DOHH2 (cell line): Measurements from ENCODE around the gene FBXL12.

ENCODE experiments used
- H3F3A ChIP-seq: fragments of 200-600 bp; sonication (generic), shearing (Covaris generic); 2 replicates; pipeline ENCODE4 v1.6.0; 2016; ENCODE audit warnings: antibody characterized with exemption, mild to moderate bottlenecking; ENCODE audit not compliant: control insufficient read depth, insufficient read depth
- H3K27ac ChIP-seq: fragments of 200-600 bp; sonication (generic); 2 replicates; pipeline ENCODE4 v1.5.1; 2014; ENCODE audit warnings: low read depth, mild to moderate bottlenecking, low read length, moderate library complexity
- H3K27me3 ChIP-seq: fragments of 200-600 bp; sonication (generic); 2 replicates; pipeline ENCODE4 v1.6.1; 2014; ENCODE audit warnings: mild to moderate bottlenecking, low read length, mixed read lengths; ENCODE audit not compliant: control insufficient read depth
- H3K36me3 ChIP-seq: fragments of 200-600 bp; sonication (generic); 2 replicates; pipeline ENCODE4 v1.6.1; 2014; ENCODE audit warnings: mild to moderate bottlenecking, low read length, moderate library complexity, mixed read lengths; ENCODE audit not compliant: control insufficient read depth
- H3K4me1 ChIP-seq: fragments of 200-600 bp; sonication (generic); 2 replicates; pipeline ENCODE4 v1.6.1; 2014; ENCODE audit warnings: mild to moderate bottlenecking, low read length, mixed read lengths; ENCODE audit not compliant: control insufficient read depth
- H3K4me2 ChIP-seq: fragments of 200-600 bp; sonication (generic); 2 replicates; pipeline ENCODE4 v1.6.0; 2014; ENCODE audit warnings: mild to moderate bottlenecking, low read length, moderate library complexity
- H3K4me3 ChIP-seq: fragments of 200-600 bp; sonication (generic); 2 replicates; pipeline ENCODE4 v1.5.1; 2014; ENCODE audit warnings: mild to moderate bottlenecking, low read length, mixed read lengths
- H3K79me2 ChIP-seq: fragments of 200-600 bp; sonication (generic); 2 replicates; pipeline ENCODE4 v1.6.1; 2014; ENCODE audit warnings: mild to moderate bottlenecking, low read length, mixed read lengths; ENCODE audit not compliant: control insufficient read depth
- H3K9me2 ChIP-seq: fragments of 200-600 bp; sonication (generic); replicated peaks from 2 replicates; pipeline ENCODE4 v1.6.1; 2014; ENCODE audit warnings: mild to moderate bottlenecking, low read length, mixed read lengths; ENCODE audit not compliant: control insufficient read depth
- H3K9me3 ChIP-seq: fragments of 200-600 bp; sonication (generic); 2 replicates; pipeline ENCODE4 v1.6.1; 2014; ENCODE audit warnings: antibody characterized with exemption, low read length, mixed read lengths; ENCODE audit not compliant: control insufficient read depth, insufficient read depth
- H4K20me1 ChIP-seq: fragments of 200-600 bp; sonication (generic); 2 replicates; pipeline ENCODE4 v1.6.0; 2014; ENCODE audit warnings: low read depth, mild to moderate bottlenecking, antibody characterized with exemption, low read length, moderate library complexity; ENCODE audit not compliant: control insufficient read depth, insufficient read depth
- CTCF ChIP-seq: fragments of 200-600 bp; sonication (generic); IDR thresholded peaks from one replicate; pipeline ENCODE4 v1.5.1; 2014; ENCODE audit warnings: antibody characterized with exemption, mild to moderate bottlenecking, low read depth, low read length; ENCODE audit not compliant: poor library complexity, severe bottlenecking
- EZH2phosphoT487 ChIP-seq: fragments of 200-600 bp; sonication (generic); IDR thresholded peaks from 2 replicates; pipeline ENCODE4 v1.6.1; 2017; ENCODE audit warnings: borderline replicate concordance, mild to moderate bottlenecking, antibody characterized with exemption, low read length, moderate library complexity, mixed read lengths

The FBXL12 gene

GRCh38 chr19:9796113-9796773, 22.6 kb downstream of the FBXL12 start:
- no peaks in the 10 kb centered on the region for H3K79me2 ChIP-seq
- peaks cover 14% of the 10 kb centered on the region for H3K4me1 ChIP-seq
- H4K20me1 ChIP-seq = no peaks in the 10 kb centered on the region
- no peaks in the 10 kb centered on the region for H3K36me3 ChIP-seq
- TF ChIP-seq EZH2phosphoT487 (no peak), CTCF (peak; percentile 86)
- no peak overlapping the region for H3K4me2 ChIP-seq
- H3K9me2 ChIP-seq = no peaks in the 10 kb centered on the region
- no peak overlapping the region for H3K27ac ChIP-seq
- H3K4me3 ChIP-seq = no peak overlapping the region
- H3K9me3 ChIP-seq = no peaks in the 10 kb centered on the region
- H3K27me3 ChIP-seq = no peaks in the 10 kb centered on the region
- H3F3A ChIP-seq = peaks cover 8% of the 10 kb centered on the region

- Histone ChIP-seq H3K9me2 (no peaks in the 10 kb centered on the region), H3K4me1 (peaks cover 16% of the 10 kb centered on the region), H4K20me1 (no peaks in the 10 kb centered on the region), H3K4me3 (peak overlapping the region; percentile 96), H3K27me3 (no peaks in the 10 kb centered on the region), H3K9me3 (no peaks in the 10 kb centered on the region), H3K36me3 (no peaks in the 10 kb centered on the region), H3K27ac (peak overlapping the region; percentile 41; the same call in 1 of the 2 replicates), H3F3A (peaks cover 8% of the 10 kb centered on the region), H3K4me2 (peak overlapping the region; percentile 99), H3K79me2 (no peaks in the 10 kb centered on the region)
- TF ChIP-seq EZH2phosphoT487 (no peak), CTCF (no peak)
Measured at GRCh38 chr19:9793071-9793591, 25.7 kb downstream of the FBXL12 start.

DNA sequence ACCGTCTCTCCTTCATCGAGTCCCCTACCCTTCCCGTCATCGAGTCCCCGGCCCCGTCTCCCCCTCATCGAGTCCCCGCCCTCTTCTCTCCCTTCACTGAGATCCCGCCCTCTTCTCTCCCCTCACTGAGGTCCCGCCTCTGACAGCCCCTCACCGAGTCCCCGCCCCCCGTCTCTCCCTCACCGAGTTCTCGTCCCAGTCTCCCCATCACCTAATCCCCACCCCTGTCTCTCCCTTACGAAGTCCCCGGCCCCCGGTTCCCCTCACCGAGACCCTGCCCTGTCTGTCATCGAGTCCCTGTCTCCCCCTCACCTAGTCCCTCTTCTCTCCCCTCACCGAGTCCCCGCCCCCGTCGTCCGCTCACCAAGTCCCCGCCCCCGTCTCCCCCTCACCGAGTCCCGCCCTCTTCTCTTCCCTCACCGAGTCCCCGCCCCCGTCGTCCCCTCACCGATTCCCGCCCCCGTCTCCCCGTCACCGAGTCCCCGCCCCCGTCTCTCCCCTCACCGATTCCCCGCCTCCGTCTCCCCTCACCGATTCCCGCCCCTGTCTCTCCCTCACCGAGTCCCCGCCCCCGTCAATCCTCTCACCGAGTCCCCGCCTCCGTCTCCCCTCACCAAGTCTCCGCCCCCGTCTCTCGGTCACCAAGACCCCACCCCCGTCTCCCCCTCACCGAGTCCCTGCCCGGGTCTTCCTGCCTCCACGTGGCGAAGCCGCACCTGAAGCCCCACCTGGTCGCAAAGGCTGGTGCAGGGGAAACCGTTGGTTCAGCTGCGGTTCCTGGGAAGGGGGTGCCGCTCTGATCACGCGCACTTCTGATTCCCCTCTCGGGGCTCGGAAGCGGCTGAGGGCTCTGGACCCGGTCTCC, 26.4 kb downstream of the FBXL12 start:
- no peaks in the 10 kb centered on the region for H3K36me3 ChIP-seq
- H3K27me3 ChIP-seq = no peaks in the 10 kb centered on the region
- H3K4me2 ChIP-seq = peak overlapping the region; percentile 99
- H3F3A ChIP-seq = peaks cover 8% of the 10 kb centered on the region
- no peaks in the 10 kb centered on the region for H3K9me2 ChIP-seq
- H3K4me3 ChIP-seq = peak overlapping the region; percentile 96
- H3K4me1 ChIP-seq = peaks cover 16% of the 10 kb centered on the region
- H3K27ac ChIP-seq = peak overlapping the region; percentile 41
- H3K79me2 ChIP-seq = no peaks in the 10 kb centered on the region
- no peak for TF ChIP-seq EZH2phosphoT487
- TF ChIP-seq CTCF = no peak
- H3K9me3 ChIP-seq = no peaks in the 10 kb centered on the region
- no peaks in the 10 kb centered on the region for H4K20me1 ChIP-seq
